HG02852 (cell line): ENCODE measurements around the gene COL5A1.
"Not testable (repeated sequence)": the region's sequence is repeated elsewhere in the genome, so short reads cannot be mapped to it uniquely, and the experiment has no call there.

ENCODE experiments used
- ATAC-seq: cut with Tn5 transposase; IDR thresholded peaks from one replicate; pipeline ENCODE4 v1.9.1; 2021; ENCODE audit warnings: mild to moderate bottlenecking, moderate library complexity; ENCODE audit not compliant: unreplicated experiment

Gene COL5A1

GRCh38 chr9:134690301-134690751, 48.7 kb downstream of the COL5A1 start:
- ATAC-seq = no peak

GRCh38 chr9:134690946-134691694, 49.5 kb downstream of the COL5A1 start:
- no peak for ATAC-seq

- no peak for ATAC-seq
Measured at GRCh38 chr9:134691695-134692572, 50.3 kb downstream of the COL5A1 start.

- ATAC-seq = no peak
Measured at GRCh38 chr9:134692573-134692860, 50.9 kb downstream of the COL5A1 start.

GRCh38 chr9:134693011-134693410, 51.4 kb downstream of the COL5A1 start:
- no peak for ATAC-seq

- no peak for ATAC-seq
Measured at GRCh38 chr9:134693641-134694367, 52.2 kb downstream of the COL5A1 start.

- no peak for ATAC-seq
Measured at GRCh38 chr9:134694368-134694665, 52.7 kb downstream of the COL5A1 start.

- ATAC-seq = no peak
Measured at GRCh38 chr9:134694714-134695113, 53.1 kb downstream of the COL5A1 start.

- ATAC-seq = no peak
Measured at GRCh38 chr9:134695144-134695543, 53.5 kb downstream of the COL5A1 start.

GRCh38 chr9:134696433-134696832, 54.8 kb downstream of the COL5A1 start:
- no peak for ATAC-seq

GRCh38 chr9:134698111-134698510, 56.5 kb downstream of the COL5A1 start:
- ATAC-seq = no peak

GRCh38 chr9:134698587-134699342, 57.2 kb downstream of the COL5A1 start:
- no peak for ATAC-seq

- ATAC-seq = no peak
Measured at GRCh38 chr9:134699343-134699740, 57.7 kb downstream of the COL5A1 start.

GRCh38 chr9:134700636-134701350, 59.2 kb downstream of the COL5A1 start:
- no peak for ATAC-seq

- ATAC-seq = no peak
Measured at GRCh38 chr9:134701581-134702259, 60.1 kb downstream of the COL5A1 start.

- no peak for ATAC-seq
Measured at GRCh38 chr9:134702291-134702690, 60.7 kb downstream of the COL5A1 start.

GRCh38 chr9:134703730-134704114, 62.1 kb downstream of the COL5A1 start:
- ATAC-seq = not testable (repeated sequence)

GRCh38 chr9:134704498-134704897, 62.9 kb downstream of the COL5A1 start:
- no peak for ATAC-seq

GRCh38 chr9:134705786-134706185, 64.2 kb downstream of the COL5A1 start:
- ATAC-seq = no peak

- ATAC-seq = no peak
Measured at GRCh38 chr9:134706522-134706921, 64.9 kb downstream of the COL5A1 start.
